M059J (cell line): Measurements from ENCODE around the gene GDF2. TPM values are rescaled to one million over a fixed set of nuclear protein-coding genes. Genes with fewer than 3 reads are reported as not detected.

ENCODE experiments used
- DNase-seq: peaks from one replicate; pipeline ENCODE4 v3.0.0-alpha.2; 2012; ENCODE audit warnings: low read depth
- total RNA-seq: library from RNA; depleted of rRNA; stranded (reverse); fragments of >200 nt; shearing (Covaris generic); gene quantifications from 2 replicates; pipeline ENCODE4 v1.2.3, GENCODE V29; 2014

The GDF2 gene
- total RNA-seq, 1 experiment from 2014 or later: not detected

DNA sequence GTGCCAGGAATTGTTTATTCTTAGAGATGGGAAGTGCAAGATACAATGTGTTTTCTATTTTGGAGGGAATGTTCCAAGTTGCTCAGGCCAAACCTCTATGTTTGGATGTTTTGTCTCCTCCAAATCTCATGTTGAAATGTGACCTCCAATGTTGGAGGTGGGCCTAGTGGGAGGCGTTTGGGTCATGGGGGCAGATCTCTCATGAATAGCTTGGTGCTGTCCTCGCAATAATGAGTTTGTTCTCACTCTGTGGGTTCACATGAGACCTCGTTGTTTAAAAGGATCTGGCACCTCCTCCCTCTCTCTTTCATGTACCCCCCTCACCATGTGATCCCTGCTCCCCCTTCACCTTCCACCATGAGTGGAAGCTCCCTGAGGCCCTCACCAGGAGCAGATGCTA is 30.6 kb upstream of the GDF2 start:
- no peak for DNase-seq

DNA sequence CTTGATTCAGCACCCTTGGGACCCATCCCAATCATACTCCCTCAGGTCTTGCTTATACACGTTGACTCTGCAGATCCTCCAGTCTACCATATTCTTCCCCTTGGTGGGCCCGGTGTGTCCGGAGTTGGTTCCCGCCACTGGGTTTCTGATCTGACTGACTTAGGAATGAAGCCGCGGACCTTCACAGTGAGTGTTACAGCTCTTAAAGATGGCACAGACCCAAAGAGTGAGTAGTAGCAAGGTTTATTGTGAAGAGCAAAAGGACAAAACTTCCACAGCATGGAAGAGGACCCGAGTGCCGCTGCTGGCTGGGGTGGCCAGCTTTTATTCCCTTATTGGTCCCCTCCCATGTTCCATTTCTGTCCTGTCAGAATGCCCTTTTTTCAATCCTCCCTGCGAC is 28.2 kb upstream of the GDF2 start:
- no peak for DNase-seq

DNA sequence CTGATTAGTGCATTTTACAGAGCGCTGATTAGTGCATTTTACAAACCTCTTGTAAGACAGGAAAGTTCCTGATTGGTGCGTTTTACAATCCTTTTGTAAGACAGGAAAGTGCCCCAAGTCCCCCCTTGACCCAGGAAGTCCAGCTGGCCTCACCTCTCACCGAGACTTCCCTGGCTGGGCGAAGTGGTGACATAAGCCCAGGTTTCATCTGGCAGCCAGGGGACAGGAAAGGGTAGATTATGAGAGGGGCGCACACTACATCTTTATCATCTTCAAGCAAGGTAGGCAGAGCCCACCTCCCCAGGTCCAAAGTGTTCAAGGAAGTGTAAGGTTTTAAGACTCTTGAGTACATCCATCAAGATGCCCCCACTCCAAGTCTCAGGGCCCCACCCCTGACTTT is 27.8 kb upstream of the GDF2 start:
- no peak for DNase-seq

DNA sequence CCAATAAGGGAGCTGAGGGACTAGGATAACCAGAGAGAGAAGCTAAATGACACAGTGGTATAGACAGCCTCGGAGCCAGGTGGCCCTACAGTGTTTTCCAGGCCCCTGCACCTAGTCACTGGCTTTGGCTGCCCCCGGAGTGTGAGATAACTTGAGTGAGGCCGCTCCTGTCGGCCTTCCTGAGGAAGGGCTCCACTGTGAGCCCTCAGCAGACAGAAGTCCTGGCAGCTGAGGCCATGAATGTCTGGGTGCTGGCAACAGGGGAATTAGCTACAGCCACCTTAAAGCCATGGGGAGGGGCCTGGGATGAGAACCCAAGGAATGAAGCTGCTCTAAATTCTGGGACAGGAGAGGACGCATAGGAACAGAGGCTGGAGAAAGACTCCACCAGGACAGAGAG is 26.8 kb upstream of the GDF2 start:
- no peak for DNase-seq

DNA sequence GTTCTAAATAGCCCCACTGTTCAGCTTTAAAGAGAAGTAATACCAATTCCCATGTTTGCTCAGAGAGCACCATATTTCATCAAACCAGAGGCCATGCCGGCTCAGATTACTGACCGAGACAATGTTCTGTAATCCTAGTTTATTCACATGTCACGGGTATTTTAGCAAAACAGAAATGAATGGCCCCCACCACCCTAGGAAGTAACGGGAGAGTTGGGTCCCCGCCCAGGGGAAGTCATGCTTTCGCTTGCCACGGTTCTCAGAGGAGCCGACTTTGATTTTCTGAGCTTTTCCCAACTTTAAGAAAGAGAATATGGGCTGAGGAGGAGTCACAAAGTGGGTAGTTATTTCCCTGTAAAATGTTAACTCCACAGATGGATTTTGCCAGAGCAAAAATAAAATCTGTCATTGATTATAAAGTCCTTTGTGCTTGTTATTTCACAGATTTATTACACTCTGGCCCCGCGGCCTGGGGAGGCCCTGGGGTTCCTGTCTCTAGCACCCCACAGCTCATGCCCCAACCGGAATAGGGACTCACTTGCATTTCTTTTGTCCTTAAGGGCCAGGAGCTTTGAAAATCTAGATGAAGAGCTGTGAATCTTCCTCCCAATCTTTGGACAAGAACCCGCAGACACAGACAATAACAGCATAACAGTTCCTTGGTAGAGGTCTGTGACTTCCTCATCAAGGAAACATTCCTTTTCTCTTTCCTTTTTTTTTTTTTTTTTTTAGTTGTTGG is 25.9 kb upstream of the GDF2 start:
- DNase-seq: no peak

DNA sequence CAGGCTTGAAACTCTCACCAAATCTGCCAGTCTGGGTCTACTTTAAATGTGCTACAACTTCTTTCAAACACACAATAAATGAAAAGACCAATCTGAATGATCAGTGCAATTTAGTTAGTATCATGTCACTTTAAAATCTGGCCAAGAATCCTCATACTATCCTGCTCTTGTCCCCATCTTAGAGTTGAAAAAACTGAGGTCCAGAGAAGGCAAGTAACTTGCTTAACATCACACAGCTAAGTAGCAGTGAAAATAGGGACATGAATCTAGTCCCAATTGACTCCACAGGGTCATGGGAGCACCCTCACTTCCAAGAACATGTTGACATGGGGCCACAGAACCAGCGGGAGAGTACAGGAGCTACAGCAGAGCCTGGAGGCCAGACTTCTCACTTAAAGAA is 25.3 kb upstream of the GDF2 start:
- DNase-seq: no peak

DNA sequence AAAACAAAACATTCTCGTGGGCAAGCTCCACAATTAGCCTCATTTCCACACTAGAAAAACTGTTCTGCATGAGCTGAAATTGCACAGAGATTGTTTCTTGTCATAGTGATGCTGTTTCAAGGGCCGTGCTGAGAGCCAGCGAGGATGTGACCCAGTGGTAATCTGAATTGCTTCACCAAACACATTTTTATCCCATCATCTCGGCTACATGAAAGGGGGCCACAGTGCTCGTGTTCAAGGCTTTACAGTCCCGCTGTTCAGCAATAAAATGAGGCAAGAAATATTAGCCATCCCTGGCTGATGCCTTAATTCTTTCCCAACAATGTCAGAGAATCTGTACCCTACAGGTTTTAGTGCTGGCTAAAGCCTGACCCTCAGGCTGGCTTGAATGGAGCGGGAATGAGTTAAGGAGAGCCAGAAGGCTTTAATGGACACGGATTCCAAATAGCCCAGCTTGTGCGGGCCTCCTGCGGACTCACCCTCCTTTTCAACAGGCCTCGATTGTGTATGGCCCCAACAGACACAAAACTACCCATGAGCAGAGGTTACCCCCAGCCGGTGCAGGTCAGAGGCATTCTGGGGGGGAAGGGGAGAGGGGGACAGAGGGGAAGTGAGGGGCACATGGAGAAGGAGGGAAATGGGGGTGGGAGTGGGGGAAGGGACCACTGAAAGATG is 24.3 kb upstream of the GDF2 start:
- no peak for DNase-seq

DNA sequence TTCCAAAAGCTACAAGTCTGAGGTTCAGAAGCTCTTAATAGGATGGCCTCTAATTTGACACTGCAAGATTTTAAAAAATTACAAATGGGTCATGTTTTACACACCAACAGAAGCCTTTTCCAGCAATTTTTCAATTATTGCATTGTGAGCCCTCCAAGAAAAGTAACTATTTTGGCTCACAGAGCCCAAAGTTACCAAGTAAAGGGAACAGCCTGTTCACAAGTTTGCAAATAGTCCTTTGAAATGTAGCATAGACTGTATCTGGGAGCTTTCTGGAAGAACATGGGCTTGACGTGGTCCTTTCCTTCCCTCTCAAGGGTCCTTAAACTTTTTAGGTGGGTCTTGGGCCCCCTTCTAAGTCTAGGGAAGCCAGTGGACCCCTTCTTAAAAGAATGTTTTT is 23.5 kb upstream of the GDF2 start:
- no peak for DNase-seq

DNA sequence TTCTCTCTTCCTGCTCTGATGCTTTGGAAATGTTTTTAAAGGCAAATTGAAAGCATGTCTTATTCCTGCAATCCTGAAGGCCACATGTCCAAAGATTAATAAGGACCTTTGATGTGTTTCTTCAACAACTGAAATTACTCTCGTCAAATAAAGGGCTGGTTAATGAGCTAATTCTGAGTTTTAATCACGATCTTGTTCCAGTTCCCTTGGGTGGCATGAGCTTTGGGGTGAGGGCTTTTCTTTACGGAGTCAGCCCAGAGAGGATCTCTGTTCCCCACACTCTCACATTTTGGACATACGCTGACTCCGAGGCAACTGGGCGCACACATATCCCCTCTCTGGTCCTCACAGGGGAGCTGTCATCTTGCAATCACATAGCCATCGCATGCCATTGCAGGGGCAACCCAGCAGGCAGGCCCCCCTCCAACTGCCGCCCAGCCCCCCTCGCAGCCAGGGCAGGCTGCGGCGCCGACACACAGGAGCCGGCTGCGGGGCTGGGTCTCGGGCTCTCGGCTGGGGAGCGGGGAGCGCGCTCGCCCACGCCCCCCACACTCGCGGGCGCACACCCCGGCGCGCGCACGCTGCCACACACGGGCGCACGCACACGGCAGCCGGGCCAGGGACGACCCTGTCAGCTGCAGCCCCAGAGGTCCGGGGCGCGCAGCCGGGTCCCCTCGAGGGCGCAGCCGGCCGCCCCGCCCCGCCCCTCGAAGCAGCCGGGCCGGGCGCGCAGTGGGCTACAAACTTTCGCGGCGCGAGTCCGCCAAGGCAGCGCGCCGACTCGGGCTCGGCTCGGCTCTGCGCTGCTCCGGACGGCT is 22.4 kb upstream of the GDF2 start, which contains the start of gene GDF10:
Gene GDF10, plus strand, starts transcription at position 587 of the 818 bp plus-strand sequence. CDS start 455 bp downstream, outside the sequence.
- DNase-seq: no peak

DNA sequence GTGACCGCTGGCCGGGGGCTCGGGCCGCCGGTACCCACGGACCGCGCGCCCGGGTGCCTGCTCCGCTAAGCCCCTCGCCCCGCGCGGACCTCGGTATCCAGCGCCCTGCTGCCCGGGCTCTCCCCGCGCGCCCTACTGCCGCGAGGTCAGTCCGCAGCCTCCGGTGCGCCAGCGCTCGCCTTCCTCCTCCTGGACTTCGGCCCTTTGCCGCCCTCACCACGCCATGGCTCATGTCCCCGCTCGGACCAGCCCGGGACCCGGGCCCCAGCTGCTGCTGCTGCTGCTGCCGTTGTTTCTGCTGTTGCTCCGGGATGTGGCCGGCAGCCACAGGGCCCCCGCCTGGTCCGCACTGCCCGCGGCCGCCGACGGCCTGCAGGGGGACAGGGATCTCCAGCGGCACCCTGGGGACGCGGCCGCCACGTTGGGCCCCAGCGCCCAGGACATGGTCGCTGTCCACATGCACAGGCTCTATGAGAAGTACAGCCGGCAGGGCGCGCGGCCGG is 21.8 kb upstream of the GDF2 start:
- DNase-seq: no peak

DNA sequence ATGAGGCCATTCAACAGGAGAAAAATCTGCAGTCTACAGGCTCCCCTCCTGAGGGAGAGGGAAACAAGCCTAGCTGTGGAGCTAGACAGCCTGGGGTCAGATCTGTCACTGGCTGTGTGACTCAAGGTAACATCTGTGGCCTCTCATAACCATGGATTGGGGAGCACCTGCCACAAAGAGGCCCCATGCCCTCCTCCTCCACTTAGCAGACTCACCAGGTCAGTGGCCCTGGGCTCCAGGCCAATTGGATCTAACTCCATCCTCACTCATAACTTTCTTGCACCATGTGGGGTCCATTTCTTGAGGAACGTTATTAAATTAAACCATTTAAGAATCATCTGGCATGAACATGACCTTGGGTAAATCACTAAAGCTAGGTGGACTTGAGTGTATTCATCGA is 20.4 kb upstream of the GDF2 start:
- no peak for DNase-seq

DNA sequence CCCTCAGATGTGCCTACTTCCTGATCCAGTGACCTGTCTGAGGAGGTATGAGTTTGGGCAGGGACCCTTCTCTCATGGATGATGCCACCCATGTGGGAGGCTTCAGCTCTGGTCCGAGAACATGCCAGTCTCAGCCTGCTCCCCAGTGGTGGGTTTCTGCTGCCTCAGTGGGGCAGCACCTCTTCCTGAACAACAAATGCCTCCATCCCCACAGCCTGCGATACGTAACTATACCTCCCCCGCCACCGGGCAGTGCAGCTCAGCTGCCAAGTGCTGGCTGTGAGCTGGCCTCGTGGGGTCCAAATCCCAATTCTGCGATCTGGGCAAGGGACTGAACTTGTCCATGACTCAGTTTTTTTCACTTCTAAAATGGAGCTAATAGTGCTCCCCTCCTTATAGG is 19.1 kb upstream of the GDF2 start:
- DNase-seq: no peak

DNA sequence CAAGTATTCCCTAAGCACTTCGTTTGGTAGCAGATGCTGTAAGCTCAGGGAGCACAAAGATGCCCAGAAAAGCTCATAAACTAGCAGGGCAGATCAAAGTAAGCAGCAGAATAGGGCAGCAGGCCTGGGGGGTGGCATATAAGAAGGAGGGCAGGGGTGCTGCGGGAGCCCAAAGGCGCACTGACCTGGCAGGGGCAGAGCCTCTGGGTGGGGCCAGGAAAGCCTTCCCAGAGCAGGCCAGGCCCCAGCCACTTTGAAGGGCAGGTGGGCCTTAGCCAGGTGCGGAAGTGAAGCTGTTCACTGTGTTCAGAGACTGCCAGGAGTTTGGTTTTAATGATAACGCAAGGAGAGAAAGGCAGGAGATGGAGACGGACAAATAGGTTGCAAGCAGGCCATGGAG is 18.4 kb upstream of the GDF2 start:
- DNase-seq: no peak

DNA sequence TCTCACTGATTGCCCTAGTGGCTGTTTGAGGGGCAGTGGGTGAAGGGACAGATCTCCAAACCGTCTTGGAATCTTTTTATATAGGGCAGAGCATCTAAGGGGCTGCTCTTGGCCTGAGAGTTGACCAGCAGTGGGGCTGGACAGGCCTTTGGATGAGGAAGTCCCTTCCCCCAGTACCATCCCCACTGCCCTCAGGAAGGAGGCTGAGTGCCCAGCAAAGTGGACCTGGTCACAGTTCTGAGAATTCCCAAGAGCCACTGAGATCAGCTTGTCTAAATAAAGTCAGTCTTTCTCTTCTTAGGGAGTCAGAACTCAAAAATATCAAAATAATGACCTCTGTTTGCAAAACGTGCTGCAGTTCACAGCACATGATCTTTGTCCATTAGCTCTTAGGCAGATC is 16.7 kb upstream of the GDF2 start:
- no peak for DNase-seq

DNA sequence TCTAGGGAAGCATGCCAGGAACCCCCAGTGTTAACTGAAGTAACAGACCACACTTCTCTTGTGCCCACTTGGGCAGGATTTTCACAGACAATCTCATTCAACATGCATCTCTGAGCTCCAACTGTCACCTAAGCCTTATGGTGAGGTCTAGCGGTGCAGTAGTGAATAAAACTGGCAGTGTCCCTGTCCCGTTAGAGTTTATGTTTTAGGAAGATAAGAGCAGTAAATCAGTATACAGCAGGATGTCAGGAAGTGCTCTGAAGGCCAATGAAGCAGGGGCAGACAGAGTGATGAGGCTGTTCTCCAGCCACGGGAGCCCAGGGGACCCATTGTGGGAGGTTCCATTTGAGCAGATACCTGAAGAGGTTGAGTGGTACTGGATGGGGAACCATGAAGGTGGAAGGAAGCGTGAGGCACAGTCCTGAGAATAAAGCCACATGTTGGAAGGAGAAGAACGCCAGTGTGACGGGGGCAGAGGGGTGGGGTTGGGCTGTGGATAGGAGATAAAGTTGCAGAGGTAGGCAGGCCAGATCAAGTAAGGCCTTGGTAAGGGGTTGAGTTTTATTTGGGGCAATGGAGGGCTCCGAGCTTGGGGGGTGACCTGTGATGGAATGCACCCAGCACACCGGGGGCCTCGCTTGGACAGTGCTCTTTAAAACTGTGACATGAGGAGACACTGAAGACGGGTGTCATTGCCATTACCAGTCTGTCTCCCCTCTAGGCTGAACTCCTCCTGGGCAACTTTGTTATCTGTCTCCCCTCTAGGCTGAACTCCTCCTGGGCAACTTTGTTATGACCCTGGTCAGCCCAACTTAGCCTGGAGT is 15.7 kb upstream of the GDF2 start:
- DNase-seq: no peak

DNA sequence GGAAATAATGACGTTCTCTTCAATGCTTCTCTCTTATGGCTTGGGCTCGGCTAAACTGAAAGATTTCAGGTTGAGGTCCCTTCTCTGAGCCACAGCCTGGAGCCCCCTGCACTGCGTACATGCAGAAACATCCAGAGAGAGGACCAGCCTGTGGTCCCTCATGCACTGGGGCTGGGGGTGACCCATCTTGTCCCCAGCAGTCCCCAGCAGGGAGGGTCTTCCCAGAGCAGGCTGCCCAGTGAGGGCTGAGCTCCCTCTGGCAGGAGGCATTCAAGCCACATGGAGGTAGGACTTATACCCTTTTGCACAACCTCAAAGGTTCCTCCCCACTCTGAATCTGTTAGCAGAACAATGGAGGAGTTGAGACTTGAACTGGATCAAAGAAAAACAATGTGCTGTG is 14.9 kb upstream of the GDF2 start:
- no peak for DNase-seq

DNA sequence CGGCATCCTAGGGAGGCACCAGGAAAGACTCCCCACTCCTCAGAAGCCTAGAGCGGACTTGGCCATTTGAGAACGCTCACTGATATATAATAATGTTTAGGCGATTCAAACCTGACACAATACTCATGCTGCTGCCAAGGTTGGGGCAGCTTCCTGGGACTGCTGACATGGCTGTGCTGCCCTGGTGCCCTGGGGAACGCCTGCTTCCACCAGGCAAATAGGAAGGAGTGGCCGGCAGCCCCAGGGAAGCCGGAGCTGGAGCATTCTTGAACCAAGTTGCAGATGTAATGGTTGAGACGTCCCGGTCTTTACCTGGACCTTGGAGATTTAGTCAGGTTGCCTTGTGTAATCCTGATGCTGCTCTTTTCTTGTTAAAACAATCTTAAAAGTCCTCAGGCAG is 13.5 kb upstream of the GDF2 start:
- DNase-seq: no peak

DNA sequence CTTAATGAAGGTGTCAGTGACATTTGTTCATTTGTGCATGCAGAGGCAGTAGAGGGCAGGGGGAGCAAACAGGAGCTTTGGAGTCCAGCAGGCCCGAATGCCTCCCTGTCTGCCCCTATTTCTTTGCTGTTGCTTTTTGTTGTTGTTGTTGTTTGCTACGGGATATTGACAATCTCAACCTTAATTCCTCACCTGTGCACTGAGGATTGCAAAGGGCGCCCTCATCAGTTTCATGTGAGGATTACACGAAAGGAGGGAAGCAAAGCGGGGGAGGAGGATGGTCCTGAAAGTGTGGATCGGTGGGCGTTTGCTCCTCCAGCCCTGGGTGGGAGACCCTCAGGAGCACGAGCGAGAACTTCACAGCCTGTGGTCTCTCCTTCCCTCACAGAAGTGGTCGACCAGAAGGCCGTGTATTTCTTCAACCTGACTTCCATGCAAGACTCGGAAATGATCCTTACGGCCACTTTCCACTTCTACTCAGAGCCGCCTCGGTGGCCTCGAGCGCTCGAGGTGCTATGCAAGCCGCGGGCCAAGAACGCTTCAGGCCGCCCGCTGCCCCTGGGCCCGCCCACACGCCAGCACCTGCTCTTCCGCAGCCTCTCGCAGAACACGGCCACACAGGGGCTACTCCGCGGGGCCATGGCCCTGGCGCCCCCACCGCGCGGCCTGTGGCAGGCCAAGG is 12.7 kb upstream of the GDF2 start:
- no peak for DNase-seq

DNA sequence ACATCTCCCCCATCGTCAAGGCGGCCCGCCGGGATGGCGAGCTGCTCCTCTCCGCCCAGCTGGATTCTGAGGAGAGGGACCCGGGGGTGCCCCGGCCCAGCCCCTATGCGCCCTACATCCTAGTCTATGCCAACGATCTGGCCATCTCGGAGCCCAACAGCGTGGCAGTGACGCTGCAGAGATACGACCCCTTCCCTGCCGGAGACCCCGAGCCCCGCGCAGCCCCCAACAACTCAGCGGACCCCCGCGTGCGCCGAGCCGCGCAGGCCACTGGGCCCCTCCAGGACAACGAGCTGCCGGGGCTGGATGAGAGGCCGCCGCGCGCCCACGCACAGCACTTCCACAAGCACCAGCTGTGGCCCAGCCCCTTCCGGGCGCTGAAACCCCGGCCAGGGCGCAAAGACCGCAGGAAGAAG is 12.2 kb upstream of the GDF2 start:
- no peak for DNase-seq

DNA sequence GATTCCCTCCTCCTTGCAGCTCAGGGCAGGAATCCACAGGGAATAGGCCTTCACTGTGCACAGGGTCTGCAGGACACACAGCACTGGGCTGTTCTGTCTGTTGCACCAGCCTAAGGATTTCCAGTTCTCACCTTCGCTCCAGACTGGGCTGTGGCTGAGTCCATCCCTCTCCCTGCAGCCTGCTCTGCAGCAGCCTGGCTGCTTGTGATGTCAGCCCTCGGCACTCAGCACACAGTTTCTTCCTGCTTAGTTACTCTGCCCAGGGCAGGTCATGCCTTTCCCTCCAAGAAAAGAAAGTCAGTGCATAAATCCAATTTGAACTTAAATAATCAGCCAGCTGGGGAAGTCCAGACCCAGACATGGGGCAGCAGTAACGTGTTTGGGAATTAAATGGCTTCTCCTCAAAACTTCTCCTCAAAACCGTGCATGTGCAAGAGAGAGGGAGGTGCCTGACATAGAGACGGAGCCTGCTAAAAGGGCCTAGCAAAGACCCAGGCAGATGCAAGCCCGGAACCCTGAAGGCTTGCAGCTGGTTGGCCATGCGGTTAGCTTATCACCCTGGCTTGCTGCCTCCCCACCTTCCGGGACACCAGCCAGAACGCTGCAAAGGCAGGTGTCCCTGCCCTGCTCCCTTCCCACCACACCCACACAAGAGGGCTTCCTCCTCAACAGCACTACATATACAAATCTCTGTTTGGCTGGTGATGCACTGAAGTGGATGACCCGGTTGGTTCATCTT is 10.9 kb upstream of the GDF2 start:
- no peak for DNase-seq
